ENCODE data around the gene ZKSCAN7. TPM values are rescaled to one million over a fixed set of nuclear protein-coding genes. Genes with fewer than 3 reads are reported as not detected.

Gene ZKSCAN7
- 4.6 and 5.7 TPM in 2 replicates for total RNA-seq

DNA sequence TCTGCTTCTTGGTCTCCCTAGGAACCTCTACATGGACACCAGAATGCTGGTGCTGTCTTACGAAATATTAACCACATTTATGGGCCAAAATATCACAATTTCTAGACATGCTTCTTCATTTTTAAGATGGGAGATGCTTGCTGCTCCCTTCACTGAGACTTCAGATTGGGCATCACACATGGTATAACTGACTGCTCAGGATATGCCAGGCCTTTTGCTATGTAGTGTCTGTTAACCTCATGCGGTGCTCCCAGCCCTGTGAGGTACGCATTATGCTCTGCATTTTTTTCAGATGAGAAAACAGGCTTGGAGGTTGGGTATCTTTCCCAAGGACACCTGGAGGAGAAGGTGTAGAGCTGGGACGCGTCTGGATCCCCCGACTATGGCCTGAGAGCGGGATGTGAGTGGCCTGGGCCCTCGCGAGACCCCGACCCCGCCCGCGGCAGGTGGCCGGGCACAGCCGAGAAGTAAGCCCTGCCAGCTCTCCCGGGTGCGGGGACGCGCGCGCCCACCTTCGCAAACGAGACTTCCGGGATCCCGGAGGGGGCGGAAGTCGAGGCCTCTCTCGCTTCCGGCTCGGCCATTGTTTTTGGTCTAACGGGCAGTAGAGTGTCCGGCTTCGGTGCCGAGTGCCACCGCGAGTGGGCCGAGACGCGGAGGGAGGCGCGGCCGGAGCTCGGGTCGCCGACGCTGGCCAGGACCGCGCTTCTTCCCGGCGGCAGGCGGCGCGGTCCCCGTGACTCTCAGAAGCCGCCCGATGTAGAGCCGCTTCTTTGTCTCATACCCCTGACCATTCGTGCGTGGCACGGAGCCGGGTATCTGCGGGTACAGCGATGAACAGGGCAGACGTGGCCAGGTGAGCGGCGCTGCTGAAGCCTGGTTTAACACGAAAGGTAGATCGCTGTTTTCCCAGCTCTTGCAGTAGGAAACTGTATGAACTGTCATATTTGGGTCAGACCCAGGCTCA, at the start of gene ZKSCAN7:
ZKSCAN7 (plus strand) TSS at position 568 of the 967 bp plus-strand sequence. CDS start 1,855 bp downstream, outside the sequence.

DNA sequence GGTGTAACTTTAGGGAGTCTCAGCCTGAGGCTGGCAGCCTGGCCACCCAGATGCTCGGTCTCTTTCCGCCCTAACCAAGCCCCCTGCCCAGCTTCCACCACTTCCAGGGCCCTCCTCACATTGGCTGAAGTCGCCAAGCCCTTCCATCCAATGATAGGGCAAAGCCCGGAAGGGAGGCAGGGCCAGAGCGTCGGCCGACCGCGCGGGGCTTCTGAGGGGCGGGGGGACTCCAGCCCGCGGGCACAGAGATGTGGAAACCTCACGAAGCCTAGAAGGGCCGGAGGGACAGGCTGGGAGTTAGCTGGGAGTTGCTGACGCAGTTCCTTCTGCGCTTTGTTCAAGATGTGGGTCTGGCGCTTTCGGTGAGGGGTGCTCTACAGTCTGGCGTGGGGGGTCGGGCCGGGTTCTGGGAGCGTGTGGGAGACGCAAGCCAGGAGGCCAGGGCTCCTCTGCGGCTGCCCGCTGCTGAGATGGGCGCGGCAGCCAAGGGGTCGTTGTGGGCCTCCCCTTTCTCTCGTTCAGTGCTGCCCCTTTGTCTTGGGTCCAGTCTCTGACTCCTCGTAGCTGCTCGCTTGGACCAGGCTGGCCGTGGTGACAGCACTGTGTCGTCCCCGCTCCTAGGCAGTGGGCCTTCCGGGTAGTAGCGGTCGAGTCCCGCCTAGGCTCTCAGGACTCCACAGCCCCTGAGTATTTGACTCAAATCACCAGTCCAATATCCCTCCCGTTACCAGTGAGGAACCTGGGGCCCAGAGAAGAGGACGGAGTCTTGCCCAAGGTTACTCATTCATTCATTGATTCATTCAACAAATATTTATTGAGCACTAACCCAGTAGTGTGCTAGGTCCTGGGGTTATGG, 29.9 kb downstream of the ZKSCAN7 start, which contains the start of gene ZNF660:
ZNF660 (plus strand) TSS at position 319 of the 856 bp plus-strand sequence. CDS start 9,230 bp downstream, outside the sequence.

Other genes starting within 250 kb of the ZKSCAN7 start
- 14.7 and 16.2 TPM in 2 replicates for gene TCAIM, start 216.4 kb upstream of the ZKSCAN7 start, total RNA-seq
- 4.1 and 4.5 TPM in 2 replicates for gene ZNF445, start 77.5 kb upstream of the ZKSCAN7 start, total RNA-seq
- gene ZNF660, start 29.8 kb downstream of the ZKSCAN7 start, total RNA-seq: 1.3 and 1.9 TPM in 2 replicates
- gene ZNF197, start 69.8 kb downstream of the ZKSCAN7 start, total RNA-seq: 11.5 and 12.7 TPM in 2 replicates
- gene ZNF35, start 93.5 kb downstream of the ZKSCAN7 start, total RNA-seq: 2.4 and 15.1 TPM in 2 replicates
- gene ZNF502, start 157.5 kb downstream of the ZKSCAN7 start, total RNA-seq: 4.1 and 4.6 TPM in 2 replicates
- 3.7 and 8.9 TPM in 2 replicates for gene ZNF501, start 174.4 kb downstream of the ZKSCAN7 start, total RNA-seq
- gene KIAA1143, start 206.4 kb downstream of the ZKSCAN7 start, total RNA-seq: 13.2 and 17.2 TPM in 2 replicates
- gene KIF15, start 206.6 kb downstream of the ZKSCAN7 start, total RNA-seq: 0.94 and 2.0 TPM in 2 replicates